ENCODE results near the gene USP47.

- TF ChIP-seq NPAS2 (CRISPR knock-in tag; IDR thresholded peaks at IDR 0.05; ENCODE audit: borderline replicate concordance) = no peak
- no peak for TF ChIP-seq MAFK (conservative IDR thresholded peaks at IDR 0.05 in 1 of 2, IDR thresholded peaks at IDR 0.05 in 1 of 2; ENCODE audit: low read length in 2 of 2)
- no peak for TF ChIP-seq ZNF501 (CRISPR knock-in tag; IDR thresholded peaks at IDR 0.05)
- TF ChIP-seq ZNF550 (CRISPR knock-in tag; IDR thresholded peaks at IDR 0.05; ENCODE audit: borderline replicate concordance) = no peak
- TF ChIP-seq ELK4 (CRISPR knock-in tag; IDR thresholded peaks at IDR 0.05; ENCODE audit: borderline replicate concordance) = no peak
- no peak for TF ChIP-seq CHD2 (IDR thresholded peaks at IDR 0.05; ENCODE audit: low read depth, low read length)
- no peak for TF ChIP-seq TRAFD1 (CRISPR knock-in tag; IDR thresholded peaks at IDR 0.05; ENCODE audit: borderline replicate concordance)
- no peak for TF ChIP-seq NFIC (IDR thresholded peaks at IDR 0.05; ENCODE audit: low read length)
- TF ChIP-seq ZNF235 (CRISPR knock-in tag; IDR thresholded peaks at IDR 0.05; ENCODE audit: borderline replicate concordance) = no peak
- TF ChIP-seq ATF3 (CRISPR knock-in tag; IDR thresholded peaks at IDR 0.05) = no peak
- no peak for TF ChIP-seq HMG20B (CRISPR knock-in tag; conservative IDR thresholded peaks at IDR 0.05)
- TF ChIP-seq CTCF (CRISPR knock-in tag; IDR thresholded peaks at IDR 0.05) = no peak
Measured at GRCh38 chr11:12006552-12007229, 164.9 kb downstream of the USP47 start.
